Stimulated activated CD8-positive, alpha-beta memory T cell treated with anti-CD3 and anti-CD28 coated beads, Interleukin-12 subunit alpha, Interleukin-12 subunit beta, amount 100 ng/mL, for 24 hours (primary cell): Measurements from ENCODE around the gene EVI5L.
"Not testable (repeated sequence)": the region's sequence is repeated elsewhere in the genome, so short reads cannot be mapped to it uniquely, and the experiment has no call there.

ENCODE experiments used
- DNase-seq: peaks from one replicate; pipeline ENCODE4 v3.0.0-alpha.2; 2020; ENCODE audit errors: extremely low read depth

EVI5L gene

DNA sequence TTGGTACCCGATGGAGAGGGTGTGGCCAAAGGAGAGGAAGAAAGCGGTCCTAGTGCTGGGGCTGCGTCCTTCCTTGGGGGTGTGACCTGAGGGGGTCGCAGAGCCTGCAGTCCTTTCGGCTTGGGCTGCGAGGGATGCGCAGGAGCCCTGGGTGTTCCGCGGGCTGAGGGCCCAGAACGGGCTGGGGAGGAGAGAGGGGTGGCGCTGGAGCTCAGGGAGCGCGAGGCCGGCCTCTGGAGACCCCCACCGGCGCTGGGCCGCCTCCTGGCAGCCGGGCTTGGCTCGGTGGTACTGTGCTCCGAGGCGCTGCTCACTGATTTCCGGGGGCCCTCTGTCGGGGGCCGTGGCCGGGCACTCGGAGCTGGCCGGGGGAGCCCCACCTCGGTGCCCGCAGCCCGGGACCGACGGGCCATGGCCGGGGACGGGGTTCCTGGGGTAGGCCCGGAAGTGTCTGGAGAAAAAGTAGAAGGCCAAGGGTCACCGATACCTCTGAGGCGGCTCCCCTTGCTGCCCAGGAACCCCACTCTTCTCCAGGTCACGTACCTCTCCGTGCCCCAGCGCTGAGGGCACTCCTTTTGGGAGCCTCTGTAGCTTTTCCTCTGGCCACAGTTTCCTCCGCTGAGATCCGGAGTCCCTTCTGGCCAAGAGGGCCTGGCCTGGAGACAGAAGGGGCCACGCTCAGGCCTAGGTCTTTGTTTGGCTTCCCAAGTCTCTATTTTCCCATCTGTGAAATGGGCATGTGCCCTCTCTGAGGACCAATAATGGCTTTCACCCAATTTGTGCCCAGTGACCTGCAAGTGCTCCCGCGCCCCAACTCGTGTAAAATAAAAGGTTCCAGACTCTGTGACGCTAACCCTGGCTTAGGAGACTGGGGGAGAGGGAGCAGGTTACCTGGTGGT, 42.5 kb downstream of the EVI5L start:
- no peak for DNase-seq

DNA sequence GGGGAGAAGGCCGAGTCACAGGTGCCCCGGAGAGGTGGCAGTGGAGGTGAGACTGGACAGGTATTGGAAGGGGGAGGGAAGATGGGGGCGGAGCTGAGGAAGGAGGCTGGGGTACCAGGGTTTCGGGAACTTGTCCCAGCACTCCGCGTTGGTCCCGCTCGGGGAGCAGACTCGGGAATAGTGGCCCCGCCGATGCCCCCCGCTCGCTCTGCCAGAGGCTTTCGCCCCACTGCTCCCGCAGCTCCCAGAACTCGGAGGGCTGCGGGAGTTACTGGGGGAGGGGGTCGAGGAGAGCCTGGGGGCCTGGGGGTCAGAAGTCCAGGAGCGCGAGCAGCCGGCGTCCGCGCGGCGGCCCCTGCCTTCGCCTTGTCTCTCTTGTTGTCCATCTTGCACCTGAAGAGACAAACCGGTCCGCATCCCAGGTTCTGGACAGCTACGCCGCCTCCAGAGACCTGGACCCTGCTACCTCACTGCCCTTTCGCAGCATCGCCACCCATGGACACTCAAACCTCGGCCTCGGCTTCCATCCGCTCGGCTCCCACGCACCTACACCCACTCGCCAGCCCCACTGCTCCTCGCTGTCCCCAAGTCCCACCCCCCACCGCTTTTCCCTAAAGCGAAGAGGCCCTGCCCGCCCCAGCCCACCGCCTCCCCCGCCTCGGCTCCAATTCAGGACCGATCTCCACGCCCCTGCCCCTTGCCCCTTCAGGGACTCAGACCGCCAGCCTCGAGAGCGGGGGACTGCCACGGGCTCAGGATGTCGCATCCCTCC, 43.5 kb downstream of the EVI5L start:
- DNase-seq = no peak

DNA sequence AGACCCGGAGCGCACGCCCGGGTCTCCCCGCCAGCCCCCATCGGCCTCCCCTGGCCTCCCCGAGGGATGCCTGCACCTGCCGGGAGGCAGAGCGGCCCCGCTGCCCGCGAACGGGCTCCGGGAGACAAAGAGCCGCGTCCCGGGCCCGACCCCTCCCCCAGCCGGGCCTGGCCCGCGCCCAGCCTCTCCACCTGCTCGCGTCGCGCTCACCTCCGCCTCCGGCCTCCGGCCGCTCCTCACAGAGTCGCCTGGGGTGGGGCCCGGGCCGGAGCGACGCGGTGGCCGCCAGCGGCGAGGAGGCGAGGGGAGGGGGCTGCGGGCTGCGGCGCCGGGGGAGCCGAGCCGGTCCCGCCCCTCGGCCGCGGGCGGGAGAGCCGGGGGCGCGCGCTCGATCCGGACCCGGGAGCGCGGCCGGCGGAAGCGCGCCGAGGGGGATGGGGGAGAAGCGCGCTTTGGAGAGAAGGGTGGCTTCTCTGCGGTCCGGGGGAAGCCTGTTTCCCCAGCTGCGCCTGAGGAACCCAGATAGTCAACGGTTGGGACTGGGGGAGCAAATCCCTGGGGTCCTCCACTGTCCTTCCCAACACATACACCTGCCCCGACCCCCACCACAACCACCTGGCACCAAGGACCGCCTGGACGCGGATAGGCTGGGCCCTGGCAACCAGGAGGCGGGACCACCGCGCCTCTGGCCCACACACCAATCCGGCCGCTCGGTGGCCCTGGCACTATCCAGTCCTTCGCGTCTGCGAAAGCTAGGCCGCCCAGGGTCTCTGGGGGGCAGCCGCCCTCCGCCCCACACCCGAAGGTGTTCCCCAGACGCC, 44.3 kb downstream of the EVI5L start, which contains the start of gene PRR36:
Gene PRR36, minus strand, starts transcription at position 315 of the 821 bp plus-strand sequence. CDS start 701 bp downstream, outside the sequence.
- DNase-seq = no peak

DNA sequence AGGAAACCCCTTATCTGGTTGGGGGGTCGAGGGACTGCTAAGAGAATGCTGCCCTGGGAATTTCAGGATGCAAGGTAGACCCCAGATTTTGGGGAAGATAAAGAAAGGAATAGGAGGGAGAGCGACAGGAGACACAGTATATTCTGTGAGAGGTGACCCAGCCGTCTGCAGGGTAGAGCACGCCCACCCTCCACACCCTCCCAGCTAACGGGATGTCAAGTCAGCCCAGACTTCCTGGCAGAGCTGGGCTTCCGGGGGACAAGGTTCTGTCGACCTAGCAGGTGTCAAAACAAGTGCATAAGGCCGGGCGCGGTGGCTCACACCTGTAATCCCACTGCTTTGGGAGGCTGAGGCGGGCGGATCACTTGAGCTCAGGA, 44.9 kb downstream of the EVI5L start:
- DNase-seq = no peak

DNA sequence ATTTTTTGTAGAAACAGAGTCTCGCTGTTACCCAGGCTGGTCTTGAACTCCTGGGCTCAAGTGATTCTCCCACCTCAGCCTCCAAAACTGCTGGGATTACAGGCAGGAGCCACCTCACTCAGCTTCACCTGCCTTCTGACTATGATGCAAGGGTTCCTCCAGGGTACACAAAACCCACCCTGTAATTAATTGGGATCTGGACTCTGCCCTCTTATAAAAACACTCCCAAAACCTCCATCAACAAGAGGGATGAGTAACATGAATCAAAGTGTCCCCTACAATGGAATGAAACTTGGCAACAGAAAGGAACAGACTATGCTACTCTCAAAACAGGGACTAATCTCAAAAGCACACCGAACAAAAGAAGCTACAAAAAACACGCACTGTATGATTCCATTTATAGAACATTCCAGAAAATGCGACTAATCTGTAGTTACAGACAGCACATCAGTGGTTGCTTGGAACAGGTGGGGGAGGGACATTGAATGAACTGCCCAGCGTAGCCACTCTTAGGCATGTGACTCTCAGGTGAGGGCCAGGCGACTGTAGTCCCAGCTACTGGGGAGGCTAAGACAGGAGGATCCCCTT, 47.3 kb downstream of the EVI5L start:
- DNase-seq = no peak

DNA sequence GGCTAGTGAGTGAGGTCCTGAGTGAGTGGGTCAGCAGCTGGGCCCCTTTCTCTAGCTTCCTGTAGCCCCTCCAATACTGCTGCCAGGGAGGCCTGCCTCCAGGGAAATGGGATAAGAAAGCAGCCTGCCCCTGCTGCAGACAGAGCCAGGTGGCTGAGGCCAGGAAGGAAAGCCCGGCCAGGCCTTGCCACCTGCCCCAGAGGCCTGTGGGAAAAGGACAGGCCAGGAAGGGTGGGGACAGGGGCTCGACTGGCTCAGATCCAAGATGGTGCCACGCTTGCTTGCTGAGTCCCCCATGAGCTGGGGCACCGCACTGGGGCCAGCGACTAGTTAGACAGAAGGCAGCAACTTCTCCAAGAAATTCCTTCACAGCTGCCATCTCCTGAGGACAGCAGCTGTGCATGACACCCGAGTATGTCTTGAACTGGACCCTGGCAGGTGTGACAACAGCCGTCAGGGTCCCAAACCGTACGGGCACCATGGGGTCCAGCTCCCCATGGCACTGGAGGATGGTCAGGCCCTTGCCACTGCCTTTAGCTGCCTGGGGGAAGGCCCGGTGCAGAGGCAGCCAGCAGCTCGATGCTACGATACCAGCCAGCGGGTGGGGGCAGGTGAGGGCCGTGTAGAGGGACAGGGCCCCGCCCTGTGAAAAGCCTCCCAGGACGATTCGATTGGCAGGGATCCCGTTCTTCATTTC, 49.2 kb downstream of the EVI5L start:
- no peak for DNase-seq

DNA sequence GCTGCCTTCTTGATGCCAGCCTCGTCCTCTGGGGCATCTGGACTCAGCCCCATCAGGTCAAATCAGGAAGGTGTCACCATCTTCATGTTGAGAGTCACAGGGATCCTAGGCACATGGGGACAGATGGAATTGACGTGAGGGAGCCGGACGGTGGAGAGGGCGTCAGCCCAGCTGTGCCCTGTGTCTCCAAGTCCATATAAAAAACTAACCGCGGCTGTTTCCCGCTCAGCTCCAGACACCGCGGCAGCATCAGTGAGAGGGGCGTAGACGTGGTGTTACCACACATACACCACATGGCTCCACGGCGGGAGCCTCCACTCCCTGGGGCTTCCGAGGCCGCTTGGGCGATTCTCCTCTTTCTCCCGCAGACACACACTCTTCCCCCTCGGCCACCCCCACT, 49.8 kb downstream of the EVI5L start:
- DNase-seq = no peak

DNA sequence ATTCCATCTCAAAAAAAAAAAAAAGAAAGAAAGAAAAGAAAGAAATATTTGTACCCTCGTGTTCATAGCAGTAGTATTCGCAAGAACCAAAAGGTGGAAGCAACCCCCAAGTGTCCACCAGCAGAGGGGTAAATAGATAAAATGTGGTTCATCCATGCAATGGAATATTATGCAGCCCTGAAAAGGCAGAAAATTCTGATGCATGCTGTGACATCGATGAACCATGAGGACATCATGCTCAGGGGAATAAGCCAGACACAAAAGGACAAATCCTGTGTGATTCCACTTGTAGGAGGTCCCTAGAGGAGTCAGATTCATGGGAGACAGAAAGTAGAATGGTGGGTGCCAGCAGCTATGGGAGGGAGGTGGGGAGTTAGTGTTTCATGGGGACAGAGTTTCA, 51.9 kb downstream of the EVI5L start:
- DNase-seq = no peak

DNA sequence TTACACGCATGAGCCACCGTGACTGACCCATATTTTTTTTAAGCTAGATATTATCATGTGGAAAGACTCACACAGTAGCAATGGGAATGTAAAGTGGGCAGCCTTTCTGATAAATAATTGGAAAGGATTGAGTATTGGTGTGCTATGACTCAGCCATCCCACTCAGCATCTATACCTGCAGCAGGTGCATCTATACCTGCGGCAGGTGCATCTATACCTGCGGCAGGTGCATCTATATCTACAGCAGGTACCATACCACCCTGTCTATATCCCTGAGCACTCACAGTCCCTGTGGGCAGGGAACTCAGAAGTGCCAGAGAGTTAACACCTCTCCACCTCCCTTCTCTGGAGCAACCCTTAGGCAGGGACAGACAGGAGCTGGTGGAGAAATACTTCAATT, 53.1 kb downstream of the EVI5L start:
- no peak for DNase-seq

DNA sequence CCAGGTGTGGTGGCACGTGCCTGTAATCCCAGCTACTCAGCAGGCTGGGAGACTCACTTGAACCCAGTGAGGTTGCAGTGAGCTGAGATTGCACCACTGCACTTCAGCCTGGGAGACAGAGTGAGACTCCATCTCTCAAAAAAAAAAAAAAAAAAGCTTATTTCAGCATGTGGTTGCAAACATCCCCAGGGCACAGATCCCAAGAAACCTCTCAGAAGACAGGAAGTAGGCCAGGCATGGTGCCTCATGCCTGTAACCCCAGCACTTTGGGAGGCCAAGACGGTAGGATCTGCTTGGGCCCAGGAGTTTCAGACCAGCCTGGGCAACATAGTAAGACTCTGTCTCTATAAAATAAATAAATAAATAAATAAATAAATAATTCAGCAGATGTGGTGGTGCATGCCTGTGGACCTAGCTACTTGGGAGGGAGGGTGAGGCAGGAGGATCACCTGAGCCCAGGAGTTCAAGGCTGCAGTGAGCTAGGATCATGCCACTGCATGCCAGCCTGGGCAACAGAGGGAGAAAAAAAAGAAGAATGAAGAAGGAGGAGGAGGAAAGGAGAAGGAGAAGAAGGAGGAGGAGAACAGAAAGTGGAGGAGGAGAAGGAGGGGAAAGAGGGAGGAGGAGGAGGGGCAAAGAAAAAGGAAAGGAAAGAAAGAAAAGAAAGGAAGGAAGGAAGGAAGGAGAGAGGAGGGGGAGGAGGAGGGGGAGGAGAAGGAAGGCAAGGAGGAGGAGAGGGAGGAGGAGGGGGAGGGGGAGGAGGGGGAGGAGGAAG, 54.0 kb downstream of the EVI5L start:
- DNase-seq = no peak

DNA sequence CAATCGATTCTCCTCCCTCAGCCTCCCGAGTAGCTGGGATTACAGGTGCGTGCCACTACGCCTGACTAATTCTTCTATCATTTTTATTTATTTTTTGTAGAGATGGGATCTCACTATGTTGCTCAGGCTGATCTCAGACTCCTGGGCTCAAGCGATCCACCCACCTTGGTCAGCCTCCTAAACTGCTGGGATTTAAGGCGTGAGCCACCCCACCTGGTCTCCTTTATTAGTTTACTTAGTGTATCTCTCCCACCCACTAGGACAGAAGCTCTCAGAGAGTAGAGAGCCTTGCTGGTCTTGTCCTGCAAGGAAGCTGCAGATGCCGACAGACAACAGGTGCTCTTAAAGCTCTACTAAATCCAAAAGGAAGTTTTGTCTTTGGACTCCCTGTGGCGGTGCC, 55.8 kb downstream of the EVI5L start:
- DNase-seq = no peak

DNA sequence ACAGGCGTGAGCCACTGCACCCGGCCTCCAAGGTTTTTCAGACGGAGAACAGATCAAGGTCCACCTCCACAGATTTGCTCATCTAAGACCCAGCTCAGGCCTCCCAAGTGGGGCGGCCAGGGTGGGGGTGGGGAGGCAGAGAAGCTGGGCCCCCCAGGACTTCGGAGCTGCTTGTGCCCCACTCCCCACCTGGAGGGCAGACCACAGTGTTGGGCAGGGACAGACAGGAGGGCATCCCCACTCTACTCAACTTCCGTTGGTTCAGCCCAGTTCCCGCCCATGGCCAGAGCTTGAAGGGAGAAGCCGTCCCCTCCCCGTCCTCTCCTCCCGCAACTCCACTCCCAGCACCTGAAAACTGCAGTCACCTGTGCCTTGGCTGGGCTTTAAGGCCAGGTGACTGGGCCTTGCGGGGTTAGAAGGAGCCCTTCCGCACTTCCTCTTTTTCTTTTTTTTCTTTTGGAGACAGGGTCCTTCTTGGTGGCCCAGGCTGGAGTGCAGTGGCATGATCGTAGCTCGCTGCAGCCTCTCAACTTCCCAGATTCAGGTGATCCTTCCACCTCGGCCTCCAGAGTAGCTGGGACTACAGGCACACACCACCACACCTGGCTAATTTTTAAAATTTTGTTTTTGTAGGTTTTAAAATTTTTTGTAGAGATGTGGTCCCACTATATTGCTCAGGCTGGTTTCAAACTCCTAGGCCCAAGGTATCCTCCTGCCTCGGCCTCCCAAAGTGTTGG, 57.6 kb downstream of the EVI5L start:
- DNase-seq = no peak

DNA sequence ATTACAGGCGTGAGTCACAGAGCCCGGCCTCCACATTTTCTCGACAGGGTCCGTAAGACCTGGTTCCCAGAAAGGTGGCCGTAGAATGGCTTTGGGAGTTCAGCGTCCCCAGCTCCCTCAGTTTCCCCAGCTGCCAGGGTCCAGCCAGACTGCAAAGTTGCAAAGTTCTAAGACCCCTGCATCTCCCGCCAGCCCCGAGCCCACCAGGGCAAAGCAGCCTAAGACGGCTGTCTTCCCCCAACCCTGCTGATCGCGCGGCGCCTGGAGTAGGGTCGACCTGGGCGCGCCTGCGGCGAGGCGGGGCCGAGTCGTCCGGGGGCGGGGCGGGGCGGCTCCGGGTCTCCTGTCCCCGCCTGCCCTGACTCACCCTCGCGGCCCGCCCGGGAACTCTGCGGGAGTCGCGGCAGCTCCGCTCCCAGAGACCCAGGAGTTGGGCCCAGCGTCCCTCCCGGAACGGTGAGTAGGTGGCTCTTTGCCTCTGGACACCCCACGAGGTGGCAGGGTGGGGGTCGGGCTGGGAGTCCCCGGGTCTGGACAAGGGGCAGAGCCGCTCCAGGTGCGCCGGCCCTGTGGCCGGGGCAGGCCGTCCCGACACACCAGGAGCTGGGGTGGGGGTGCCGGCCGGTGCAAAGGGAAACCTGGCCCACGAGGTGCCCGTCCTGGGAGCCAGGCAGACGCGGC, 58.3 kb downstream of the EVI5L start, which contains the start of gene LRRC8E:
Gene LRRC8E, plus strand, starts transcription at position 366 of the 681 bp plus-strand sequence. CDS start 7,094 bp downstream, outside the sequence.
- DNase-seq = no peak

DNA sequence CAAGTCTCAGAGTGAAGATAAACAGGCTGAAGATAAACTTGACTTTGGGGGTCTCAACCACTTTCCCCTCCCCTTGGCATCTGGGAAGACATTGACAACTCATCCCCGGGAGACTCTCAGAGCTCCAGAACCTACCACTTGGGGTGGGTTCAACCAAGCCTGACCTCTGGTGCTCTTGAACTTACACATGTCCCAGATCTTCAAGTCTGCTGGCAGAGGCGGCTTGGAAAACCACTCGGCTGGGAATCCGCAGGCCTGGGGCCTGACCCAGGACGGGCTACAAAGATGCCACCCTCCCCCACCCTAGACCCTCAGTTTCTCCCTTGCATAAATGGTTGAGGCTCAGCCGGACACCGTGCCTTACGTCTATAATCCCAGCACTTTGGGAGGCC, 58.8 kb downstream of the EVI5L start:
- DNase-seq = no peak

DNA sequence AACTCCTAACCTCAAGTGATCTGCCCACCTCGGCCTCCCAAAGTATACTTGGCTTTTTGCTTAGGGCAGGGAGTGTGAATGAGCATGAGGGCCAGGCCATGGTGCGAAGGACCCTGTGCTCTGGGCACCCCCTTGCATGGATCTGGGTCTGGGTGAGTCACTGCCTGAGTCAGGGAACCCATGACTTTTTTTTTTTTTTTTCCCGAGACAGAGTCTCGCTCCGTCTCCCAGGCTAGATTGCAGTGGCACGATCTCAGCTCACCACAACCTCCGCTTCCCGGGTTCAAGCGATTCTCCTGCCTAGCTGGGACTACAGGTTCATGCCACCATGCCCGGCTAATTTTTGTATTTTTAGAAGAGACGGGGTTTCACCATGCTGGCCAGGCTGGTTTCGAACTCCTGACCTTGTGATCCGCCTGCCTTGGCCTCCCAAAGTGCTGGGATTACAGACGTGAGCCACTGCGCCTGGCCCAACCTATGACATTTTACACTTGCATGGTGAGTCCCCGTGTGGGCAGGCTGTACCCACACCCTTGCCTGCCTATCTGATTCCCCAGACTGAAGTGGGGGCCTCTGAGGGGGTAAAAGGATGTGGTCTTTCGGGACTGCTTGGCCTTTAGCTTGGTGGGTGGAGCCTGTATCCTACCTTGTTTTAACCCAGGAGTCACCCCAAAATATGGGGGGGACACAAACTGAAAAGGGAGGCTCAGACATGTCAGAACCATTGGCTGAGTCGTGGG, 63.5 kb downstream of the EVI5L start:
- not testable (repeated sequence) for DNase-seq

DNA sequence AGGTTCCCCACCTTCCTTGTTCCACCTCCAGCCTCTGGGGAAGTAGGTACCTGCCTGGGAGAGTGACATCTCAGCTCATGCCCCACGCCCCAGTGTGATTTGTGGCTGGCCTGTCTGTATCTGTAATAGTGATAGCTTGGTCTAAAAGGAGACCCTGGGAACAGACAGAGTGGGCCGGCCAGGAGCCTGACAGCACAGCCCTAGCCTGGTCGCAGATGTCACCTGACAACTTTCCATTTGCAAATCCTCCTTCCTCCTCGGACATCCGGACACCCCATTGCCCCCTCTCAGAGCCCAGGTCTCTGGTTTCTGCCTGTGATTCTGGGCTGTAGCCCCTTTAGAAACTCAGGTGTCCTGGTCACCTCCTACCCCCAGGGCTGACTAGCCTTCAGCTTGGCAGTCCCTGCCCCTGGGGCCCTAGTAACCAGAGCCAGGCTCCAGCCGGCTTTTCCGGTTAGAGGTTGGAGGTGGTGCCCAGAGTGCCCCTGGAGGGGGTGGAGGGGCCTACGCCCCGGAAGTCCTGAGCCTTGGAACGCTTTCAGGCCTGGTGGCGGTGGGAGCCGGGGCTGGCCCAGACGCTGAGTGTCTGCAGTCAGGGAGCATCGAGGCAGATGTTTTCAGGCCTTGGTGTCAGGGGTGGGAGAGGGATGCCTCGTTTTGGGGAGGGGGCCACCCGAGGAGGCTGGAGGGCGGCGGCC, 64.7 kb downstream of the EVI5L start:
- DNase-seq = no peak

DNA sequence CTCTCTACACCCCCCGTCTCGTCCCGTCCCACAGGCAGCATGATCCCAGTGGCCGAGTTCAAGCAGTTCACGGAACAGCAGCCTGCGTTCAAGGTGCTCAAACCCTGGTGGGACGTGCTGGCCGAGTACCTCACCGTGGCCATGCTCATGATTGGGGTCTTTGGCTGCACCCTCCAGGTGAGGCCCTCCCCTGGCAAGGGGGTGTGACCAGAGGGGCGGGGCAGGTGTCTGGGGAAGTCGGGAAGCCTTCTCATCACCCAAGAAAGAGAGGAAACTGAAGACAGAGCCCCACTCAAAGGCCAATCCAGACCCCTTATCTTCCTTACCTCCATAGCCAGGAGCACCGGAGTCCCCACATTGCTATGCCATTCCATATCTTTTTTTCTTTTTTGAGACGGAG, 65.5 kb downstream of the EVI5L start:
- DNase-seq = no peak

DNA sequence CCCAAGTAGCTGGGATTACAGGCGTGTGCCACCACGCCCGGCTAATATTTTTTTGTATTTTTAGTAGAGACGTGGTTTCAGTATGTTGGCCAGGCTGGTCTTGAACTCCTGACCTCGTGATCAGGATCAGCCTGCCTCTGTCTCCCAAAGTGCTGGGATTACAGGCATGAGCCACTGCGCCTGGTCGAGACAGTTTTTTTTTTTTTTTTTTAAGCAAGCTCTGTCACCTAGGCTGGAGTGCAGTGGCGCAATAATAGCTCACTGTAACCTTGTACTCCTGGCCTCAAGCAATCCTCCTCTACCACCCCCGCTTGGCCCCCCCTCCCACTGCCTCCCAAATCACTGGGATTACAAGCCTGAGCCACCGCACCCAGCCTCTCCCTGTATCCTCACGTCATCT, 67.3 kb downstream of the EVI5L start:
- DNase-seq = no peak
